GM12891 (cell line): ENCODE data around the gene CDC42BPG.

Source experiments
- PAX5 ChIP-seq: IDR thresholded peaks from 2 replicates; pipeline ENCODE4 v1.6.1; 2011; ENCODE audit warnings: low read length, moderate library complexity, mild to moderate bottlenecking; ENCODE audit not compliant: insufficient read depth, severe bottlenecking
- TAF1 ChIP-seq: IDR thresholded peaks from 2 replicates; pipeline ENCODE4 v1.6.1; 2011; ENCODE audit warnings: low read depth, low read length, control low read depth

GRCh38 chr11:64852804-64853509, 8.5 kb upstream of the CDC42BPG start:
- TF ChIP-seq TAF1 (no peak), PAX5 (no peak)
